Smooth muscle cell (in vitro differentiated cells): ENCODE measurements around the gene MAD1L1. TPM values are rescaled to one million over a fixed set of nuclear protein-coding genes. Genes with fewer than 3 reads are reported as not detected.

Experiments
- DNase-seq: peaks from one replicate; lab custom pipeline; 2025; ENCODE audit not compliant: unreplicated experiment; lab: John Stamatoyannopoulos, UW
- H2AFZ ChIP-seq: fragments of 200-600 bp; sonication (generic); 2 replicates; pipeline ENCODE4 v1.6.0; 2016; ENCODE audit warnings: antibody characterized with exemption, low read depth, mild to moderate bottlenecking
- H3F3A ChIP-seq: fragments of 200-600 bp; sonication (generic); 2 replicates; pipeline ENCODE4 v1.6.0; 2017; ENCODE audit warnings: antibody characterized with exemption, low read depth
- H3K27ac ChIP-seq: fragments of 200-600 bp; sonication (generic); 2 replicates; pipeline ENCODE4 v1.5.1; 2016; ENCODE audit warnings: low read depth, mild to moderate bottlenecking
- H3K27me3 ChIP-seq: fragments of 200-600 bp; sonication (generic); 2 replicates; pipeline ENCODE4 v1.6.1; 2016; ENCODE audit warnings: low read depth, mild to moderate bottlenecking
- H3K36me3 ChIP-seq: fragments of 200-600 bp; sonication (generic); 2 replicates; pipeline ENCODE4 v1.5.1; 2016; ENCODE audit warnings: low read depth
- H3K4me1 ChIP-seq: fragments of 200-600 bp; sonication (generic); 2 replicates; pipeline ENCODE4 v1.5.1; 2016; ENCODE audit warnings: low read depth
- H3K4me2 ChIP-seq: fragments of 200-600 bp; sonication (generic); 2 replicates; pipeline ENCODE4 v1.6.0; 2016; ENCODE audit warnings: mild to moderate bottlenecking
- H3K4me3 ChIP-seq: fragments of 200-600 bp; sonication (generic); 2 replicates; pipeline ENCODE4 v1.5.1; 2016; ENCODE audit warnings: mild to moderate bottlenecking
- H3K79me2 ChIP-seq: fragments of 200-600 bp; sonication (generic); 2 replicates; pipeline ENCODE4 v1.6.0; 2016; ENCODE audit warnings: low read depth, mild to moderate bottlenecking
- H3K9ac ChIP-seq: fragments of 200-600 bp; sonication (generic); 2 replicates; pipeline ENCODE4 v1.6.0; 2016; ENCODE audit warnings: low read depth
- H3K9me3 ChIP-seq: fragments of 200-600 bp; sonication (generic); replicated peaks from 2 replicates; pipeline ENCODE4 v1.5.1; 2016; ENCODE audit warnings: low read depth
- H4K20me1 ChIP-seq: fragments of 200-600 bp; sonication (generic); 2 replicates; pipeline ENCODE4 v1.6.0; 2016; ENCODE audit warnings: low read depth
- WGBS: methylation state at CpG from one replicate; pipeline ENCODE4 v1.1.7; 2016; ENCODE audit warnings: low lambda C conversion rate; 5-methylcytosine and 5-hydroxymethylcytosine counted together
- polyA plus RNA-seq: library from polyadenylated mRNA; unstranded; fragments of >200 nt; fragmentation: Nextera tagmentation; extraction: Ambion mirVana; gene quantifications from 2 replicates; pipeline ENCODE4 v1.2.1, GENCODE V29; 2016
- total RNA-seq: library from RNA; depleted of rRNA; stranded (reverse); fragments of >200 nt; gene quantifications from 2 replicates; pipeline ENCODE4 v1.2.3, GENCODE V29; 2014
- TF ChIP-seq, protein P1 (sequence below): fragments of 200-600 bp; sonication (generic); IDR thresholded peaks from 2 replicates; pipeline ENCODE4 v1.5.1; 2017; ENCODE audit warnings: borderline replicate concordance, mild to moderate bottlenecking, antibody characterized with exemption; ENCODE audit not compliant: insufficient read depth, poor library complexity, severe bottlenecking

The MAD1L1 gene
- total and polyA plus RNA-seq, 2 experiments from 2014 or later = 33.4 to 60.7 TPM

DNA sequence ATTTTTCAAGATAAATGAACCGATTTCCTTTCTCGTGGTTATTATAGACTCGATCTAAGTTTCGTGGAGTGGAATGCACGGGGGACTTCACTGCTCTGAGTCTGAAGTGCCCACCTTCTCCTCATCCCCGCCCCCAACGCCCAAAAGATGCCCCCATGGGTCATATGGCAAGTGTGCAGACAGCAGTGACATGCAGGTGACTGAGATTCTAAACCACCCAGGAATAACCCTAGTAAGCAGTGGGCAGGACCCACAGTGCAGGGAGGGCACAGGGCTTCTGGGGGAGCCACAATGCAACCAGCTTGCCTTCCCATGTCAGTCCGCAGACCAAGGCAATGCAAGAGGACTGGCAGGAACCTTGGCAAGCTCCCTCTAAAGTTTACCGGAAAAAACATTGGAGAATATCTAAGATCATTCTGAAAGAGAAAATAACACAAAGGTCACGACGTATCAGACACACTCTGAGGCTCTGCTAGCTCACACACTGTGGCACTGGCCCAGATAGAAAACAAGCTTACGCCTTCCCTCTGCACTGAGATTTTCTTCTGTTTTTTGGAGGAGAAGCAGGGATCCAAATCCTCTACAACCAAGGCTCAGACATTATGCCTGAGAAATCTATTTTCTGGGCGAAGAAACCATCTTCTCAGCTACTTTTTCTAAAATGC lies 239.6 kb downstream of the MAD1L1 start:
- H3K27ac ChIP-seq = no peak overlapping the region
- TF ChIP-seq, protein P1, sequence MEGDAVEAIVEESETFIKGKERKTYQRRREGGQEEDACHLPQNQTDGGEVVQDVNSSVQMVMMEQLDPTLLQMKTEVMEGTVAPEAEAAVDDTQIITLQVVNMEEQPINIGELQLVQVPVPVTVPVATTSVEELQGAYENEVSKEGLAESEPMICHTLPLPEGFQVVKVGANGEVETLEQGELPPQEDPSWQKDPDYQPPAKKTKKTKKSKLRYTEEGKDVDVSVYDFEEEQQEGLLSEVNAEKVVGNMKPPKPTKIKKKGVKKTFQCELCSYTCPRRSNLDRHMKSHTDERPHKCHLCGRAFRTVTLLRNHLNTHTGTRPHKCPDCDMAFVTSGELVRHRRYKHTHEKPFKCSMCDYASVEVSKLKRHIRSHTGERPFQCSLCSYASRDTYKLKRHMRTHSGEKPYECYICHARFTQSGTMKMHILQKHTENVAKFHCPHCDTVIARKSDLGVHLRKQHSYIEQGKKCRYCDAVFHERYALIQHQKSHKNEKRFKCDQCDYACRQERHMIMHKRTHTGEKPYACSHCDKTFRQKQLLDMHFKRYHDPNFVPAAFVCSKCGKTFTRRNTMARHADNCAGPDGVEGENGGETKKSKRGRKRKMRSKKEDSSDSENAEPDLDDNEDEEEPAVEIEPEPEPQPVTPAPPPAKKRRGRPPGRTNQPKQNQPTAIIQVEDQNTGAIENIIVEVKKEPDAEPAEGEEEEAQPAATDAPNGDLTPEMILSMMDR = no peak
- WGBS = 92% methylated on average over 13 of the region's 13 CpGs

DNA sequence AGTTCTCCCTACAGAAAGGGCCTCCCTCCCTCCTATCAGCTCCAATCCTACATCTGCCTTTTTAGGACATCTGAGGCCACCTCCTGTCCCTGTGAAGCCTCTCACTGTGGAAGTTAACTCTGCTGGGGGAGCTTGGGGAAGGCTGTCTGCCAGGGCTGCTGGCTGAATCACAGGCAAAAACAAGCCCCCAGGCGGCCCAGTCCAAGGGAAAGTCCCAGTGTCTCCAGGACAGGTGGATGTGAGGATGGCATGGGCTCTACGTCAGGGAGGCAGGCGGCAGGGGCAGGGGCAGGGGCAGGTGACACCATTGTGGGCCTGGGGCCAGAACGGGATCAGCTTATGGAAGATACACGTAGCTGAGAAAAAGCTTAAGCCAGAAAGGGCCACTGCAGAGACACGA lies 240.2 kb downstream of the MAD1L1 start:
- Histone ChIP-seq H2AFZ (no peak overlapping the region), H4K20me1 (peaks cover 5% of the 10 kb centered on the region), H3K4me1 (no peaks in the 10 kb centered on the region), H3K9me3 (no peaks in the 10 kb centered on the region), H3K27ac (no peak overlapping the region), H3K79me2 (no peaks in the 10 kb centered on the region), H3K36me3 (no peaks in the 10 kb centered on the region), H3K4me2 (no peak overlapping the region), H3F3A (no peaks in the 10 kb centered on the region), H3K4me3 (no peak overlapping the region), H3K27me3 (no peaks in the 10 kb centered on the region), H3K9ac (no peak overlapping the region)
- TF ChIP-seq, protein P1 = no peak
- WGBS = 91% methylated on average over 6 of the region's 6 CpGs
- DNase-seq = no peak

More for the DNA sequence above, 239.6 kb downstream of the MAD1L1 start:
- H3K4me1 ChIP-seq = no peaks in the 10 kb centered on the region
- peaks cover 5% of the 10 kb centered on the region for H4K20me1 ChIP-seq
- no peak overlapping the region for H3K4me2 ChIP-seq
- no peaks in the 10 kb centered on the region for H3F3A ChIP-seq
- no peaks in the 10 kb centered on the region for H3K27me3 ChIP-seq
- no peaks in the 10 kb centered on the region for H3K9me3 ChIP-seq
- no peak overlapping the region for H2AFZ ChIP-seq
- no peak for DNase-seq
- H3K79me2 ChIP-seq = no peaks in the 10 kb centered on the region
- H3K36me3 ChIP-seq = no peaks in the 10 kb centered on the region
- no peak overlapping the region for H3K4me3 ChIP-seq
- H3K9ac ChIP-seq = no peak overlapping the region

DNA sequence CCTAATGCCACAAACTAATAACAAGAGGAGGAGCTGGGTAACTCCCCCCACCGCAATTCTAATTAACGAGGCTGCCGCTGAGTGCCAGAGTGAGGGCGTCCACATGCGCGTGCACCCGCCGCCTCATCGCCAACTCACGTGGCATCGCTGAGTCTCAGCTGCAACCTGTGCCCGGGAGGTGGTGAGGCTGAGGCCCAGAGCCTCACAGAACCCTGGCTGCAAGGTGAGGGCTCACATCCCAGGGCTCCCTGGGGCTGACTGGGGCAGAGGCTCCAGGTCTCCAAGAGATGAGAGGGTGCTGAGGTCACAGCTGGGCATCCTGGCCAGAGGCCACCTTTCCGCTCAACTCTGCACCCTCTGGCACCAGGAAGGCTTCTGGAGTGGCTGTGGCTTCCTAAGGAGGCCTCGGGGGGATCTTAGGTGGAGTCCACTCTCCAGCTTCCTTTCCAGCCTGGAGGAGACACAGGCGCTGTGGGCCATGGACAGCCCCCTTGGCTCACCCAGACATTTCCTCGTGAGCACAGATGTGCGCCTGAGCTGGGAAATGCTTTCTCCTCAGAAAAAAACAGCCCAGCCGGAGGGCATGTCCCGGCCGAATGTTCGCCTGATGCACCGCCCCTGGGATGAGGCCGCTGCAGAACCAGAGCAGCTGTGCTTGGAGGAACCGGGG lies 242.6 kb downstream of the MAD1L1 start:
- peaks cover 5% of the 10 kb centered on the region for H4K20me1 ChIP-seq
- H3K27me3 ChIP-seq = no peaks in the 10 kb centered on the region
- WGBS = 95% methylated on average over 24 of the region's 24 CpGs
- H3K9me3 ChIP-seq = no peaks in the 10 kb centered on the region
- no peaks in the 10 kb centered on the region for H3K36me3 ChIP-seq
- no peak overlapping the region for H3K4me3 ChIP-seq
- no peak overlapping the region for H3K4me2 ChIP-seq
- no peaks in the 10 kb centered on the region for H3F3A ChIP-seq
- TF ChIP-seq, protein P1 = no peak
- no peak overlapping the region for H3K9ac ChIP-seq
- H2AFZ ChIP-seq = no peak overlapping the region
- H3K4me1 ChIP-seq = no peaks in the 10 kb centered on the region
- DNase-seq = no peak
- no peak overlapping the region for H3K27ac ChIP-seq
- no peaks in the 10 kb centered on the region for H3K79me2 ChIP-seq
